Stimulated activated CD4-positive, alpha-beta T cell treated with anti-CD3 and anti-CD28 coated beads, Interleukin-12 subunit alpha, Interleukin-12 subunit beta, amount 100 ng/mL, for 48 hours (primary cell): ENCODE results near the gene OR5K4.
A peak's percentile ranks its signal among the peaks of the same experiment; 100 is the strongest.

Experiments used
- DNase-seq, 3 donors: peaks; one replicate each; pipeline ENCODE4 v3.0.0-alpha.2; 2020; ENCODE audit warnings: low read depth in 2 of 3, low spot score in 1 of 3

OR5K4 gene

DNA sequence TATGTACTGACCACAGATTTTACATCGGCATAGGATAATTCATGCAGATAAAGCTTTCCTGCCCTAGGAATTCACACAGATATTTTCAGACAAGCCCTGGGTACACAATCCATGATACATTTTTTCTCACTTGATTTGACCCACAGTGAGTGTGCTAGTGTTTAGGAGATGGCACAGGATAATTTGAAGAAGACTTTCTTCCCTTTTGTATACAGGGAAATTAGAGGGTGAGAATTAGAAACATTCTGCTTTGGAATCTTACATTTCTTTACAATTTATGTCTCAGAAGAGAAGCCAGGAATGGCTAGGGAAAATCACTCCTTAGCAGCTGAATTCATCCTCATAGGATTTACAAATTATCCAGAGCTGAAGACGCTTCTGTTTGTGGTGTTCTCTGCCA is at the start of gene OR5K4:
Gene OR5K4, plus strand, starts transcription at position 301 of the 400 bp plus-strand sequence. Its CDS starts 0 bp downstream, at position 301.
- DNase-seq: no peak

DNA sequence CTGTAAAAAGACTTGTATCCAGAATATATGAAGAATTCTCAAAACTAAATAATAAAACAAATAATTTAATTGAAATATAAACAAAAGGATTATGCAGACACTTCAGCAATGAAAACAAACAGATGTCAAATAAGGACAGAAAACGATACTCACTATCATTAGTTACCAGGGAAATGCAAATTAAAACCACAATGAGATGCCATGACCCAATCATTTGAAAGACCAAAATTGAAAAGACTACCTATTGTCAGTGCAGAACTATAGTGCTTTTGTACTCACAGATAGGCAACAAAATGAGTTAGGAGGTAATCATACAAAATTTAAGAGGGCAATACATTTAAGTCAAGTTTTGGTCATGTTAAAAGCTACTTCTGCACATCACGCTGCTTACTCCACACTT is 31.6 kb upstream of the OR5K4 start:
- DNase-seq: no peak

DNA sequence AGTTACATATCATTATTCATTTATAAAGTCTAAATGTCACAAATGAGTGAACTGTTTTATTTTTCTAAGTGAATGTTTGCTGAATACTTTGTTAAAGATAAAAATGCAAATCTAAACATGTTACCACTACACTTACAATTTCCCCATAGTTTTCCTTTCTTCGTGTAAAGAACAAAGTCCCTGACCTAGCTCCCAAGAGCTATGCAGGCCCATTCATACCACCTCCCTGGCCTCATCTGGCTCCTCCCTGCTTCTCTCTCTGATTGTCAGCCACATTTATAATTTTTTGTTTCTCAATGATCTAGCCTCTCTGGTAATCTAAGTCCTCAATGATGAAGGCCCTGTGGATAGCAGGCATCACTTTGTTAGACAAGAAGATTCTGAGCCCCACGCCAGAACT is 31.0 kb upstream of the OR5K4 start:
- no peak for DNase-seq

DNA sequence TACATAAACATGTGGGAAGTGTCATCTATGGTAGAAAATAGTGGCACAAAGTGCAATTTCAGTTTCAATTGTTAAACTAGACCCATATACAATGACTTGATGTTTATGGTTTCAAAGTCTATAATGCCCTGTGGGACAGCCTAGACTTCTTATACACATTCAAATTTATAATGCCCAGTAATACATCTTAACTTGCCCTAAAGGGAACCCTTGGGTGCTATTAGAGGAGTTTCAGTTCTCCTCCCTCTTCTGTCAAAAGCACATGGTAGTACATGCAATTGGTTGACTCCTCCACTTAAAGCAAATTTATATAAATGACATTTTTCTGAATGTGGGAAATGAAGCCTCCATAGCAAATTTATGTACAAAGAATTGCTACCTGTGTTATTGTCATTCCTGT is 30.2 kb upstream of the OR5K4 start:
- no peak for DNase-seq

GRCh38 chr3:98325055-98325454 is 28.6 kb upstream of the OR5K4 start:
- no peak for DNase-seq

GRCh38 chr3:98326105-98326893 is 27.4 kb upstream of the OR5K4 start:
- DNase-seq: no peak

GRCh38 chr3:98326945-98327344 is 26.7 kb upstream of the OR5K4 start:
- no peak for DNase-seq

- DNase-seq: no peak
These were observed 24.7 kb upstream of the OR5K4 start for GRCh38 chr3:98328933-98329332.

DNA sequence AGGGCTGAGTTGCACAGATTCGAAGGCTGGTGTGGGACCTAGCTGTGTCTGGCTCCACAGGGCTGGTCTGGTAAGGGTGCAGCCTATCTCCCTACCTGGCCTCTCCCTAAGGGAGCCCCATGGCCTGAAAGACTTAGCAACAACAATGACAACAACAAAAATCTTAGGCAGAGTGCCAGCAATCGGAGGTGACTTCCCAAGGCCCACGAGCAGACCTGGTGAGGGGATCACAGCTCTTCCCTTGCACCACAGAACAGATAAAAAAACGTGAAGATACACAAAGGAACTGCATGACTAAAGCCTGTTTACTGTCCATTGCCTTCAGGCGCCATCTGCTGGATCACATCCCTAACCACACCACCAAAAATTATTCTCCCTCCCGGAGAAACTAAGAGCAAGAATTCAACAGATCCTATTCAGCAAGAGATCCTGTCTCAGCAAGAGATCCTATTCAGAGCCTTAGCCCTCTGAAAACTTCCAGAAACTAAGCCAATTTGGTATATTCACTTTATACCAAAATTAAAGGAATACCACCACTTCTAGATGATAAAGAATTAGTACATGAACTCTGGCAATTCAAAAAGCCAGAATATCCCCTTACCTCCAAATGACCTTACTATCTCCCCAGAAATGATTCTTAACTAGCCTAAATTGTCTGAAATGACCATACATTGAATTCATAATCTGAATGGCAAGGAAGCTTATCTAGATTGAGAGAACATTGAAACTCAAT is 24.1 kb upstream of the OR5K4 start:
- peak in 2 of 3 donors; percentile 12 for DNase-seq

GRCh38 chr3:98331329-98331728 is 22.3 kb upstream of the OR5K4 start:
- no peak for DNase-seq

DNA sequence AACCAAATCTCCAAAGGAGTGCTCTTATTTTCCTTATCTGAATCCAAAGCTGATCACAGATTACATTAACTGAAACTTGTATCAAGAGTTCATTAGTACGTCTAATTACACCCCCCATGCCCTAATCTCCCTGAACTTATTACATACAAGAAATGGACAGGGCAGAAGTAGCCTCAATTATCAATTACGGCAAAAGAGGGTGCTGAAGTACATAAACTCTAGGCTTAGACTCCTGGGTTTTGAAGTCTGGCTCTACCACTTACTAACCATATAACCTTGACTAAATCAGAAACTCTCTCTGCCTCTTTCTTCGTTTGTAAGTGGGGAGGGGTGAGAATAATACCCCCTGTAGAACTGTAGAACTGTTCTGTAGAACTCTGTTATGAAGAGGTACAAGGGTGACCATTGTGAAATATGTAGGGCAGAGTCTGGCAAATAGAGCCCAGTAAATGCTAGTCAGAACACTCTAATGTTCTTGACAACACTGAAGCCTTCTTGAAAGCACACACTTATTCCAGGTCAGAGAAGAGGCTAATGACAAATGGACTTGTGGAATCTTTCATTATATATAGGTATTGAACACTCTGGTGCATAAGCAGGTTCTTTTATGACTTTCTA is 19.6 kb upstream of the OR5K4 start:
- no peak for DNase-seq

DNA sequence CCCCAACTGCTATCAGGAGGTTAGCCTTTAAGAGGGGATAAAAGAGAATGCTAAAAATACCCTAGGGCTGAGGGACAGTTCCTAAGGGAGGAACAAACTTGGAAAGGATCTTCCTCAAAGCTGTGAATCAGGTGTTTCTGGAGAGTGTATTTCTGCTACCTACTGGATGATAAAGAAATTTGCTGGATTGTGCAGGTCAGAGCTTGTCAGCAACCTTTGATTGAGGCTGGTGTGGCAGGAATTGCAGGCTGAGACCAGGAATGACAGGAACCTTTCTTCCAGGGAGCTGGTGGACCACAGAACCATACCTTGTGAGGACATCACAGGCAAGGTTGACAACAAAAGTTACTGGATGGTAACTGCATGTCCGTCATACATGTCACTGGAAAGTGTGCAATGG is 14.6 kb upstream of the OR5K4 start:
- no peak for DNase-seq

- no peak for DNase-seq
These were observed 11.9 kb upstream of the OR5K4 start for GRCh38 chr3:98341758-98342157.

GRCh38 chr3:98343647-98344507 is 9.8 kb upstream of the OR5K4 start:
- peak in 1 of 3 donors; percentile 58 for DNase-seq

DNA sequence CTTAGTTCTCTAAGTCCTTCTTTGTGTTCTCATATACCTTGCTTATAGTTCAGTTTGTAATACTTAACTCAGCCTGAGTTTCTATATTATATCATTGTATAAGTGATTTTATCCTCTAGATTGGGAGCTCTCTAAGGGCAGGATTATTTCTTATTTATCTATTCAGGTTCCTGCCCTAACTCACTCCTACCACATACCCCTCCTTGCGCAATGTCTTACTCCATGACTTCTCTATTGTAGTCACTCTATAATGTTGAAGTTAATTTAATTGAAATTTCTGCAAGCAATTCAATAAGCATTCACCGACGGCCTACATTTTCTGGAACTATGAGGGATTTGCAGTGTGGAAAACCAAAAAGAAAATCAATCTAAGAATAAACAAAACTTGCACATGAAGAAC is 3.6 kb upstream of the OR5K4 start:
- no peak for DNase-seq

- no peak for DNase-seq
These were observed 5.6 kb downstream of the OR5K4 start for GRCh38 chr3:98359250-98359649.

DNA sequence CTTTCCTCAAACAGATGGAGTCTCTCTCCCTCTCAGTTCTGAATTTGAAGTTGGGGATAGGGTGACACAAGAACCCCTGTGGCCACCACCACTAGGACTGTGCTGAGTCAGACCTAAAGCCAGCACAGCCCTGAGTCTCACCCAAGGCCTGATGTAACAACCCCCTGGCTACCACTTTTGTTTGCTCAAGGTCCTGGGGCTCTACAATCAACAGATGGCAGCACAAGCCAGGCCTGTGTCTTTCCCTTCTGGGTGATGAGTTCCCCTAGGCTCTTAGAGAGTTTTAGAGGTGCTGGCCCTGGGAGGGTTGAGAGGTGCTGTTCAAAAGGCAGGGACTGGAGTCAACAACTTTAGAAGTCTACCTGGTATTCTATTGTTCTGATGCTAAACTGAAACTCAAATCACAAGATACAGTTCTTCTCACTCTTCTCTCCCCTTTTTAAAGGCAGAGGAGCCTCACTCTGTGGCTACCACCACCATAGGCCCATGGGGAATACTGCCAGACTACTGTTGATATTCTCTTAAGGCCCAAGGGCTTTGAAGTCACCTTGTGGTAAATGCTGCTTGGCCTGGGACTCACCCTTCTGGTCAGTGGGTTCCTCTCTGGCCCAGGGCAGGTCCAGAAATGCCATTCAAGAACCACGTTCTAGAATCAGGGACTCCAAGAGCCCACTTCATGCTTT is 6.5 kb downstream of the OR5K4 start:
- DNase-seq: no peak

GRCh38 chr3:98360681-98361080 is 7.0 kb downstream of the OR5K4 start:
- no peak for DNase-seq

DNA sequence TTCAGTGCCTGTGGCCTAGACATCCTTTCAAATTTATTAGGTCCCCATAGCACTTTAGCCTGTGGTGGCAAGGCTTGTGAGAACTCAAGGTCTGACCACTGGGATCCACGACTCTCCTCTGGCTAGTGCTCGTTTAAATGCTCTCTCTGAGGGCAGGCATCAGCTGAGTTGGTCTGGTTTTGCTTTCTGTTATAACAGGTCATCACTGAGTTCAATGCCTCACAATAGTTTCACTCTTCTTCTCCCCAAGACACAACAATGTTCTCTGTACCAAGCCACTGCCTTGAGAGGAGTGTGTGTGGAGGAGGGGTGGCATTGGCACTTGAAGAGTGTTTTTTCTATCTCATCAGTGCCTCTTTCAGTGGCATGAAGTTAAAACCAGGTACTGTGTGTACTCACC is 7.6 kb downstream of the OR5K4 start:
- DNase-seq: no peak

GRCh38 chr3:98367464-98368246 is 14.0 kb downstream of the OR5K4 start:
- DNase-seq: no peak
